IMR-90 (cell line): Measurements from ENCODE around the gene TALDO1. TPM values are rescaled to one million over a fixed set of nuclear protein-coding genes. Genes with fewer than 3 reads are reported as not detected.
A peak's percentile ranks its signal among the peaks of the same experiment; 100 is the strongest.

ENCODE experiments used
- ATAC-seq: fragments of 200-7000 bp; cut with Tn5 transposase; 2 replicates; pipeline ENCODE4 v1.9.1; 2020; ENCODE audit warnings: low read depth, mild to moderate bottlenecking, moderate library complexity
- BruUV-seq: library from RNA; stranded (reverse); fragments of 400-500 nt; replicated peaks from 2 replicates; lab custom pipeline; 2021; lab: Mats Ljungman, UMichigan
- CTCF ChIA-PET: fragments of 300-600 bp; formaldehyde crosslinking; extraction: SDS; loops from one replicate; lab custom pipeline; 2021; ENCODE audit warnings: antibody characterized with exemption; lab: Yijun Ruan, JAX
- POLR2A ChIA-PET: fragments of 300-600 bp; sonication (Branson Sonifier 250); formaldehyde crosslinking; loops from one replicate; lab custom pipeline; 2022; ENCODE audit warnings: antibody characterized with exemption; ENCODE audit not compliant: unreplicated experiment; lab: Charles Lee
- DNase-seq: peaks from one replicate; pipeline ENCODE4 v3.0.0; 2013
- H2AFZ ChIP-seq: replicated peaks from 2 replicates; pipeline ENCODE3; 2013; ENCODE audit warnings: low read length, mild to moderate bottlenecking; ENCODE audit not compliant: poor library complexity
- H2AK5ac ChIP-seq: 2 replicates; pipeline ENCODE4 v1.6.1; 2013; ENCODE audit warnings: low read depth, low read length, inconsistent platforms
- H2AK9ac ChIP-seq: replicated peaks from 2 replicates; pipeline ENCODE3; 2013; ENCODE audit warnings: mild to moderate bottlenecking, low read depth, low read length, moderate library complexity; ENCODE audit not compliant: poor library complexity
- H2BK120ac ChIP-seq: 2 replicates; pipeline ENCODE4 v1.6.1; 2013; ENCODE audit warnings: low read depth, low read length, inconsistent platforms
- H2BK15ac ChIP-seq: 3 replicates; pipeline ENCODE4 v1.6.1; 2013; ENCODE audit warnings: low read depth, low read length, inconsistent platforms
- H2BK20ac ChIP-seq: 2 replicates; pipeline ENCODE4 v1.6.1; 2013; ENCODE audit warnings: low read depth, mild to moderate bottlenecking, inconsistent platforms, low read length, moderate library complexity
- H2BK5ac ChIP-seq: 2 replicates; pipeline ENCODE4 v1.6.1; 2013; ENCODE audit warnings: mild to moderate bottlenecking, low read depth, low read length, inconsistent platforms; ENCODE audit not compliant: poor library complexity, severe bottlenecking
- H3K14ac ChIP-seq: replicated peaks from 2 replicates; pipeline ENCODE4 v1.6.1; 2013; ENCODE audit warnings: low read depth, low read length, inconsistent platforms
- H3K18ac ChIP-seq: 2 replicates; pipeline ENCODE4 v1.6.1; 2013; ENCODE audit warnings: low read depth, low read length, control low read depth
- H3K23ac ChIP-seq: 2 replicates; pipeline ENCODE4 v1.6.1; 2013; ENCODE audit warnings: low read depth, low read length, inconsistent platforms
- H3K27ac ChIP-seq: 2 replicates; pipeline ENCODE4 v1.5.1; 2013; ENCODE audit warnings: mild to moderate bottlenecking, control low read depth, low read length; ENCODE audit not compliant: insufficient read depth
- H3K27me3 ChIP-seq: 2 replicates; pipeline ENCODE4 v1.6.1; 2013; ENCODE audit warnings: low read length; ENCODE audit not compliant: control insufficient read depth, insufficient read depth
- H3K36me3 ChIP-seq: 2 replicates; pipeline ENCODE4 v1.6.1; 2013; ENCODE audit warnings: low read length, mixed read lengths; ENCODE audit not compliant: control insufficient read depth, insufficient read depth
- H3K4ac ChIP-seq: 2 replicates; pipeline ENCODE4 v1.6.1; 2013; ENCODE audit warnings: low read depth, low read length, inconsistent platforms
- H3K4me1 ChIP-seq: 2 replicates; pipeline ENCODE4 v1.6.1; 2013; ENCODE audit warnings: low read length, mixed read lengths; ENCODE audit not compliant: control insufficient read depth, insufficient read depth
- H3K4me2 ChIP-seq: 2 replicates; pipeline ENCODE4 v1.6.1; 2013; ENCODE audit warnings: low read depth, mild to moderate bottlenecking, control low read depth, low read length, moderate library complexity
- H3K4me3 ChIP-seq: 2 replicates; pipeline ENCODE4 v1.5.1; 2013; ENCODE audit warnings: low read depth, mild to moderate bottlenecking, control low read depth, low read length, moderate library complexity; ENCODE audit not compliant: insufficient read depth
- H3K56ac ChIP-seq: 2 replicates; pipeline ENCODE4 v1.6.1; 2013; ENCODE audit warnings: low read length, inconsistent platforms; ENCODE audit not compliant: insufficient read depth; ENCODE audit errors: extremely low read depth
- H3K79me1 ChIP-seq, 2 experiments: 2 replicates each; pipeline ENCODE4 v1.6.1; 2013; ENCODE audit warnings: low read length in 2 of 2, inconsistent platforms in 1 of 2, low read depth in 1 of 2
- H3K9ac ChIP-seq: 2 replicates; pipeline ENCODE4 v1.6.1; 2013; ENCODE audit warnings: low read depth, low read length, control low read depth
- H3K9me1 ChIP-seq: 2 replicates; pipeline ENCODE4 v1.6.1; 2013; ENCODE audit warnings: low read length, inconsistent platforms; ENCODE audit not compliant: insufficient read depth
- H3K9me3 ChIP-seq: 2 replicates; pipeline ENCODE4 v1.6.1; 2013; ENCODE audit warnings: low read length; ENCODE audit not compliant: control insufficient read depth, insufficient read depth
- H4K20me1 ChIP-seq: 2 replicates; pipeline ENCODE4 v1.6.1; 2013; ENCODE audit warnings: low read length, inconsistent platforms; ENCODE audit not compliant: insufficient read depth
- H4K5ac ChIP-seq: 2 replicates; pipeline ENCODE4 v1.6.1; 2013; ENCODE audit warnings: mild to moderate bottlenecking, low read depth, low read length, control low read depth
- H4K8ac ChIP-seq, 2 experiments: 2 replicates each; pipeline ENCODE4 v1.6.1; 2013; ENCODE audit warnings: low read depth in 2 of 2, low read length in 2 of 2, control low read depth in 1 of 2, inconsistent platforms in 1 of 2
- H4K91ac ChIP-seq: 2 replicates; pipeline ENCODE4 v1.6.1; 2013; ENCODE audit warnings: low read depth, low read length, inconsistent platforms; ENCODE audit not compliant: insufficient read depth
- BHLHE40 ChIP-seq: fragments of 150-350 bp; IDR thresholded peaks from 2 replicates; pipeline ENCODE4 v1.6.1; 2016; ENCODE audit warnings: mild to moderate bottlenecking, low read depth, low read length
- FOS ChIP-seq: fragments of 150-350 bp; IDR thresholded peaks from 2 replicates; pipeline ENCODE4 v1.6.1; 2016; ENCODE audit warnings: low read depth, low read length
- MAFK ChIP-seq: IDR thresholded peaks from 2 replicates; pipeline ENCODE4 v1.6.1; 2012; ENCODE audit warnings: low read depth, low read length, improper control_type of control experiment
- MAZ ChIP-seq: IDR thresholded peaks from 2 replicates; pipeline ENCODE4 v1.6.1; 2012; ENCODE audit warnings: low read depth, mild to moderate bottlenecking, low read length, improper control_type of control experiment, moderate library complexity, borderline replicate concordance
- NFE2L2 ChIP-seq: fragments of 150-350 bp; IDR thresholded peaks from 2 replicates; pipeline ENCODE4 v1.6.1; 2016; ENCODE audit warnings: low read depth, mild to moderate bottlenecking, low read length
- POLR2A ChIP-seq: IDR thresholded peaks from 2 replicates; pipeline ENCODE4 v1.6.1; 2012; ENCODE audit warnings: mild to moderate bottlenecking, low read depth, low read length
- RAD21 ChIP-seq: IDR thresholded peaks from 2 replicates; pipeline ENCODE4 v1.6.1; 2012; ENCODE audit warnings: low read length, improper control_type of control experiment
- SMC3 ChIP-seq: fragments of 150-350 bp; IDR thresholded peaks from 2 replicates; pipeline ENCODE4 v1.6.1; 2016; ENCODE audit warnings: low read depth, mild to moderate bottlenecking, antibody characterized with exemption, low read length, moderate library complexity
- WGBS, 2 experiments: methylation state at CpG; one replicate each; pipeline versions ENCODE4 v1.1.5 to v1.1.7; 2013; ENCODE audit warnings: missing lambda C conversion rate in 2 of 2; ENCODE audit not compliant: insufficient read length in 1 of 2; ENCODE audit errors: extremely low coverage in 2 of 2; 5-methylcytosine and 5-hydroxymethylcytosine counted together
- dilution Hi-C: fragments of 300-500 bp; cut with HindIII; formaldehyde crosslinking; loops from one replicate; pipeline ENCODE4 v1.14.3; 2018; ENCODE audit warnings: low sequenced_read_pairs; ENCODE audit not compliant: unreplicated experiment
- in situ Hi-C: fragments of 300-500 bp; cut with MboI; formaldehyde crosslinking; loops from 3 replicates; pipeline ENCODE4 v1.14.3; 2019; ENCODE audit warnings: low sequenced_read_pairs, inconsistent platforms, mixed read lengths
- intact Hi-C: fragments of 100-400 bp; cut with micrococcal nuclease; formaldehyde crosslinking; loops from 2 replicates; pipeline ENCODE4 v1.10.0; 2022
- polyA plus RNA-seq, 3 experiments: library from polyadenylated mRNA; depleted of rRNA; stranded (reverse); fragments of >200 nt; gene quantifications; 2 replicates each; pipeline ENCODE4 v1.2.3, GENCODE V29; 2012; ENCODE audit warnings: low replicate concordance in 1 of 3
- total RNA-seq: library from RNA; depleted of rRNA; stranded (reverse); fragments of >200 nt; gene quantifications from 2 replicates; pipeline ENCODE4 v1.2.3, GENCODE V29; 2012

Gene TALDO1
- total and polyA plus RNA-seq, 2 of the 4 experiments (the other 2 are of a cell fraction) = 147 to 210 TPM

DNA sequence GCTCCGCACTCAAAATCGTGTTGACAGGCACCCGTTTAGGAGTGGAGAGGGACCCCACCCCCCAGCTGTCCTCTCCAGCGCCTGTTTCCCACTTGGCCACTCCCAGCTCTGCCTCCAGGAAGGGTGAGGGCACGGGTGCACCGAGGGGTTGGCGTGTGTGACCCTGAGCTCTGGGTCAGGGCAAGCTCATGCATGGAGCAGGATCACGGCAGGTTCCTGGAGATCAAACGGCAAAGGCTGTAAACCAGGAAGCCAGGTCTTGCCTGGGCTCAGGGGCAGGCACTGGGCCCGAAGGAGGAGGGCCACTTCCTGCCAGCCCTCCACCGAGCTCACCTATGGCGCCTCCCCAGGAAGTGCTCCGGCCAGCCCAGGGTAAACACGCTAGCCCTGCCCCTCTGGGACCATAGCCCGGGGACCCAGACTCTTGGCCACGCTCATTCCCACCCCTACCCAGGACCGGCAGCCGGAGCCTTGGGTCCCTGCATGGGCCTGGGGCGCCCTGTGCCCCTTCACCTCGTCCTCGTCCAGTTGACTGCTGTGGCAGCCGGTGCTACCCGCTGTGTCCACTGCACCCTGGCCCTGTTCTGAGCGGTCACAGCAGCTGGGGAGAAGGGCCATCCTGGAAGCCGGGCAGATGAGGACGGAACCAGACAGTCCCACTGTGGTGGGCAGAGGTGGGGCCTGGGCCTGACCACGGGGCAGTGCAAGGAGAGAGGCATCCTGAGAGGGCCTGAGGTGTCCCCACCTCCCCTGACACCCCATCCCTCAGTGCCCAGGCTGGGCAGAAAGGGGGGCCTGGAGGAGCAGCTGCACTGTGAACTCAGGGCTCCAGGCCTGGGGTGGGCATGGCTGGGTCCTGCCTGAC is 42.3 kb upstream of the TALDO1 start (continued):
- TF ChIP-seq NFE2L2 (no peak), MAZ (no peak)

DNA sequence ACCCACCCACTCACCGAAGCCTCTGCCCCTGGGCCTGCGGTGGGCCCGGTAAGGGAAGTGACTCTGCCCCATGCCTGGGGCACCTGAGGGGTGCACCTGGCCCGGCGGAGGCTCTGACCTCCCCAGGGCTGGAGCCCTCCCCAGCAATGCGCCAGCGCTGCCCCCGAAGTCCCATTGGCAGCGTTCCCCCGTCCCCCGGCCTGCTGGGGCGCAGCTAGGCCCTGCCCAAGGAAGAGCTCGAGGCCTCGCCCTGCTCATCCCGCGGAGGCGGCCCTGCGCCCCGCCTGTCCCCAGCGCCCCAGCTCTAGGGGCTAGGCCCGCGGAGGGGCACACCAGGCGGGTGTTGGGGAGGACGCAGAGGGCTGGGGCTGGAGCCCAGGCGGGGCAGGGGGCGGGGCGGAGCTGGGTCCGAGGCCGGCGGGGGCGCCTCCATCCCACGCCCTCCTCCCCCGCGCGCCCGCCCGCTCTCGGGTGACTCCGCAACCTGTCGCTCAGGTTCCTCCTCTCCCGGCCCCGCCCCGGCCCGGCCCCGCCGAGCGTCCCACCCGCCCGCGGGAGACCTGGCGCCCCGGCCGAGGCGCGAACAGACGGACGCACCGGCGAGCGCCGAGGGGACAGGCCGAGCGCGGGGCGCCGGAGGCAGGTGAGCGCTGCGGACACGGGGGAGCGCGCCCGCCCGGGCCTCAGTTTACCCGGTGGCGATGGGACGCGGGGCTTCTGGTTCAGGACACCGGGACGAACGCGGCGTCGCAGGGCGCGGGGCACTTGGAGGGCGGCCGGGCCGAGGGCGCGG is 41.4 kb upstream of the TALDO1 start, which contains the start of gene EPS8L2:
TSS of gene EPS8L2 (plus strand) at position 586 of the 793 bp plus-strand sequence. CDS start 3,177 bp downstream, outside the sequence.
- peak within 1 kb of the TSS; percentile 93 for H4K91ac ChIP-seq
- H3K4me2 ChIP-seq = peak within 1 kb of the TSS; percentile 83
- H2AK9ac ChIP-seq = peak within 1 kb of the TSS; percentile 87
- H3K9me3 ChIP-seq = no peaks in the 10 kb centered on the region
- intact Hi-C loops = no loop called here
- H2BK5ac ChIP-seq = peak within 1 kb of the TSS; percentile 51
- TF ChIP-seq SMC3 = no peak
- TF ChIP-seq POLR2A = no peak
- TF ChIP-seq RAD21 = no peak
- TF ChIP-seq MAZ = no peak
- TF ChIP-seq BHLHE40 = no peak
- no peak for TF ChIP-seq FOS
- no peak for TF ChIP-seq NFE2L2
- TF ChIP-seq MAFK = no peak
- in situ Hi-C loops = no loop called here
- no TSS peak for BruUV-seq
- ATAC-seq (peak; percentile 15), DNase-seq (no peak)
- peaks cover 13% of the 10 kb centered on the region for H3K9me1 ChIP-seq
- peaks cover 2 to 54% of the 10 kb centered on the region in 2 experiments for H3K79me1 ChIP-seq
- peak within 1 kb of the TSS; percentile 92 for H3K4ac ChIP-seq
- H2BK120ac ChIP-seq = peak within 1 kb of the TSS; percentile 71
- peak within 1 kb of the TSS; percentile 86; the same call in 1 of the 3 replicates for H2BK15ac ChIP-seq
- H4K5ac ChIP-seq = peak within 1 kb of the TSS; percentile 78
- peak within 1 kb of the TSS; percentile 90 for H3K23ac ChIP-seq
- no peaks in the 10 kb centered on the region for H4K20me1 ChIP-seq
- peak within 1 kb of the TSS; percentile 98 for H2AK5ac ChIP-seq
- H2AFZ ChIP-seq = peak within 1 kb of the TSS; percentile 92
- H2BK20ac ChIP-seq = peak within 1 kb of the TSS; percentile 64
- peak within 1 kb of the TSS; percentile 68 for H3K9ac ChIP-seq
- peak within 1 kb of the TSS; percentile 53 for H3K4me3 ChIP-seq
- H3K36me3 ChIP-seq = peaks cover 15% of the 10 kb centered on the region; the same call in 1 of the 2 replicates
- peaks cover 21% of the 10 kb centered on the region for H3K4me1 ChIP-seq
- ChIA-PET POLR2A (no interaction called here), CTCF (no interaction called here)
- peak within 1 kb of the TSS; percentile 98 for H3K14ac ChIP-seq
- peak within 1 kb of the TSS; percentile 58 for H3K27ac ChIP-seq
- WGBS, 2 experiments = 2% methylated on average over 24 of the region's 90 CpGs; no CpG with 5 or more reads in 1 of the 2 experiments
- peak within 1 kb of the TSS; percentile 35 for H3K56ac ChIP-seq
- dilution Hi-C loops = no loop called here
- no peaks in the 10 kb centered on the region for H3K27me3 ChIP-seq
- peak within 1 kb of the TSS; percentile 88 to 97 for H4K8ac ChIP-seq
- peak within 1 kb of the TSS; percentile 42 for H3K18ac ChIP-seq
